Globus pallidus (tissue), 1 donor: ENCODE results near the gene DOCK11.

Experiments
- DNase-seq: peaks from one replicate; pipeline ENCODE4 v3.0.0-alpha.2; 2015; ENCODE audit warnings: low spot score

Gene DOCK11

DNA sequence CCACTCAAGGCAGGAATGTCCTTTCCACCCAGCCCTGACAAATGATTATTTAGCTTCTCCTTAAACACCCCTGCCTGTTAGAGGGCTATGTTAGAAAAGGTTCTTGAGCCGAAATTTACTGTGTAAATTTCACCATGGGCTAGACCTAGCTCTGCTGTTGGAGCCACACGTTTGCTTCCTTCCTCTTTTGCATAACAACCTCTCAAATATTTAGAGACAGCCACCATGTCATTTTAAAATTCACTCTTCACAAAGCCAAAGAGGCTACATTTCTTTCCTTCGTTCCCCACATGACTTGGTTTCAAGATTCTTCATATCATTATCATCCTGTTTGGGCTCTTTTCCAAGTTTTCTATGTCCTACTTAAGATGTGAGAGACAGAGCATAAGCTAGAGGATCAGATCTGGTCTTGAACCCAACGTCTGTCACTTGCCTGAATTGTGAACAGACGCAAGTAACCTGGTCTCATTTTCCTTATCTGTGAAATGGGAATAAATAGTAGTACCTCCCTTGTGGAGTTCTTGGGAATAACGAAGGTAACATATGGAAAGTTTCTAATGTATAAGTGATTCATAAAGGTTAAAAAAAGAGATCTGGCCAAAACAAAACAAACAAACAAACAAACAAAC, 6.7 kb downstream of the DOCK11 start:
- no peak for DNase-seq

GRCh38 chrX:118503260-118504041, 7.8 kb downstream of the DOCK11 start:
- DNase-seq: no peak

GRCh38 chrX:118504581-118504980, 9.0 kb downstream of the DOCK11 start:
- no peak for DNase-seq

DNA sequence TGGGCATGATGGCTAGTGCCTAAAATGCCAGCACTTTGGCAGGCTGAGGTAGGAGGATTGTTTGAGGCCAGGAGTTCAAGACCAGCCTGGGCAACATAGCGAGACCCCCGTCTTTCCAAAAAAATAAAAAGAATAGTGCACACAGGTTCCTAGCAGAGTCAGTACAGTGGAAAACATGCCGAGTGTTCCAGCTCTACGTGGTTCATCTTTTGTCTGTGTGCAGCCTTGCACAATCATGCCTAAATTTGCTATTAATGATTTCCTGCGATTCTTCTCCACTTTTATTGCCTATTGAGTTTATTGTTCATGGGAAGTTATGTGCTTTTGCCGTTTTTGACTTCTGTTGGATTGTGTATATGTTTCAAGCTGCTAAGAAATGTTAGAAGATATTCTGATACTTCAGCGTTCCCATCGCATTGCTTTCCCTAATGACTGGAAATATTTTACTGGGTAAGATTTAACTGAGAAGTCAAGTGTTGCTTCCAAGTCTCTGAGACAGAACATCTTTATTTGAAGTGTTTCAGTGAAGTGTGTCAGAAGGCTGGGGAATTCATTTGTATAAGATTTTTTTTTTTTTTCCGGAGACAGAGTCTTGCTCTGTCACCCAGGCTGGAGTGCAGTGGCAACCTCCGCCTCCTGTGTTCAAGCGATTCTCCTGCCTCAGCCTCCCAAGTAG, 11.3 kb downstream of the DOCK11 start:
- no peak for DNase-seq

DNA sequence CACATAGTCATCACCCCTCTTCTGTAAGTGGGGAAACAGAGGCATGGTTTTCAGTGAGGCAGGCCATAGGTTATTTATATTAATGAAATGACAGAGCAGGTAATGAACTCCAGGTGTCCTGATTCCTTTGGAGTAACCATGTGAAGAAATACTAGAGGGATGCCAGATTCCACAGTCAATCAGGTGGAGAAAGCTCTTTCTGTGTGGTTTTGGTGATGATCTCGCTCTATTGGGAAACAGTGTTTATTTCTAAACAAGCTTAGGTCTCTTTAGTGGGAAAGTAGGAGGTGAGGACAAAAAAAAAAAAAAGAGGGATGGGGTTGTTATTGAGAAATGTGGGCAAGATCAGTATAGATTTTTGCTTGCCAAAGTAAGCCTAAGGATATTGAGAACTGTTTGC, 12.2 kb downstream of the DOCK11 start:
- DNase-seq: no peak

DNA sequence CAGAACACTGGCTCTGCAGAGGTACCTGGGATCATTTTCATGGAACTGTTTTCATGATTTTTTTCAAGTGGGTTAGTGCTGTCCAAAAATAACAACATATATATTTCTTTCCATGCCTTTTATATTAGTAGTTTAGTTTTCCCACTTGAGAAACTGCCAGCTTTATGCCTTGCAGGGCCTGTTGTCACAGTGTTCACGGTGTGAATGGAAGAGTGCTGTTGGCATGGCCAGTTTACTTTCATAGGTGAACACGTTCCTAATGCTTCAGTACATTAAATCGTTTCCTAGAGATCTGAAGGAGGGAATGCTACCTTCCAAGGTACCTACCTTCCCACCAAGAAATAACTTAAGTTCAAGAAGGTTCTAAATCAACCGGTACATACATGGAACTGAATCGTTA, 12.6 kb downstream of the DOCK11 start:
- no peak for DNase-seq

DNA sequence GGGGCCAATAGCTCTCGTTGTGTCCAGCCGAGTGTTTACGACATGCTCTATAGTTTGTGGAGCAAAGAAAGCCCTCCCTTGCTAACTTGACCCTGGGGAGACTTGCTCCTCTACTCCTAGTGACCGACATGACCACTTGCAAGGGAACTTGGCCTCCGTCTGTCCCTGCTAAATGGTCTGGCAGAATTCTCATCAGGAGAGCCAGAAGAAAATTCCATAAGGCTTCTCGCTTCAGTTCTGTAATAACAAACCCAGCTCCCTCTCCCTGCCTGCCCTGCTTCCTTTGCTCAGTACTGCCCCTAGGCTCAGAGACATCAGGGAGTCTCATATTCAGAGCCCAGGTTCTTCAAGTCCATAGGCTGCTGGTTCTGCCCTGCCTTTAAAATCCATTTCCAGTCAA, 13.0 kb downstream of the DOCK11 start:
- DNase-seq: no peak

DNA sequence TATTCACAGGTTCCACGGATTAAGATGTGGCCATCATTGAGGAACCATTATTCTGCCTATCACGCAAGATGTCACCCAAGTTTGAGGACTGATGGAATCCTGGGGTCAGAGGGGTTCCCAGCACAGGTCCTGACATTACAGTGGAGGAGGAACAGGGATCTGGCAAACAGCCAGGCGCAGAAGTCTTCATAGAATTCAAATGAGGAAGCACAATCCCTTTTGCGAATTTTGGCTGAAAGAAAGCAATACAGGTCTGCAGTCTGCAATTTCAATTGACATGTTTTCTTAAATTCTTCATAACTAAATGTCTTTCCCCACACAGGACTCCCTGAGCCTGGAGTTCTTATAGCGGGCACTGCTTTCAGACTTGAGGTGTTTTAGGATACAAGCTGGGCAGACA, 14.5 kb downstream of the DOCK11 start:
- DNase-seq: no peak

DNA sequence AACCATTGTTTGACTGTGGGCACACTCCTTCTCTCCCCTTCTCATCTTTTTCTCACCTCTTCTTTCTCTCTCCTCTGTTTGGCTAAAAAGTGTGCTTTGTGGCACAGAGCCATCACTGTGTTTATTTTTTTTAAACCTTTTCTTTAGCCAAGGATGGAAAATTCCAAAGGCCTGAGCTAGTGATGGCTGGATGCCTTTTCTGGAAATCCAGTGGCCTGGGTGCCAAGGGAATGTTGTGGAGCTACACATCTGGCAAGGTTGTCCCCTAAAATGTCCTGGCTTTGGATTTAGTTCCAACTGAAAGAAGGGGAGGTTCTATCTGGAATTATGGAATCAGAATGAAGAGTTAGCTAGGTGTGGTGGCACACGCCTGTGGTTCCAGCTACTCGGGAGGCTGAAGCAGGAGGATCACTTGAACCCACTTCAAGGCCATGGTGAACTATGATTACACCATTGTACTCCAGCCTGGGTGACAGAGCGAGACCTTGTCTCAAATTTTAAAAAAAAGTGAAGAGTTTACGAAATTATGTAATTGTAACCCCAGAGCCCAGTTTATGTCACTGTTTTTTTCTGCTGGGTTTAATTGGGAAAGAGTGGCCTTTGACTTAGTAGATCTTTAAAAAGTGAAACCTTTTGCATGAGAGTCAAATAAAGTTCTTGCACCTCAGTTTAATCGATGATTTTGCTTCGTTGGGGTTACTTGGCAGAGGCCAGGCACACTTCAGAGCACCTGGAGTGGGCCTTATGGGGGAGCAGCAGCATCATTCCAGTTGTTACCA, 17.7 kb downstream of the DOCK11 start:
- no peak for DNase-seq

DNA sequence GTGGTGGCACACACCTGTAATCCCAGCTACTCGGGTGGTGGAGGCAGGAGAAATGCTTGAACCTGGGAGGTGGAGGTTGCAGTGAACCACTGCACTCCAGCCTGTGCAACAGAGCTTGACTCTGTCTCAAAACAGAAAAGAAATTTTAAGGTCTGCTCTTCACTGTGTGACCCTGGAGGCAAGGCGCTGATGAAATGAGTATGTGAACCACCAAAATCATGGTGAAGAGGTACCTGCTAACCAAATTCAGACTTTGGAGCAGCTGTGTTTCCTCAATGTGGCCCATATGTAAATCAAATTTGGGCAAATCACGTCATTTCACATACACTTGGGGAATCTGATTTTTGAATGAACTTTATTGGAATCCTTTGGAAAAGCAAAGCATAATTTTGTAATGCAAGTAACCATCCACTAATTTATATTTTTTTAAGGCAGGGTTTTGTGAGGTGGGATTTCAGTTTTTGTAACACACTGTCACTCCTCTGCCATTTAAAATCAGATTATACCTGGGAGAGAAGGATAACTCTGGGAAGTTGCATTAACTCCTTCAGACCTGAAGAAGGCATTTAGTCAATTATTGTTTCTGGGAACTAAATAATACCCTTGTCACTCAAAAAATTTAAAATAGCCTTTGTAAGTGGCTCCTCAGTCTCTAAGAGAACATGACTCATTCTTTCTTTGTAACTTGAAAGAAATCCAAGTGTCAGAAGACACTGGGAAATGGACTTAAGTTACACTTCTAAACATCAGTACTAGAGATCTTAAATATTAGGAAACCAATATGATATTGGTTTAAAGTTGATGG, 24.0 kb downstream of the DOCK11 start:
- no peak for DNase-seq

GRCh38 chrX:118520216-118521206, 24.9 kb downstream of the DOCK11 start:
- no peak for DNase-seq

DNA sequence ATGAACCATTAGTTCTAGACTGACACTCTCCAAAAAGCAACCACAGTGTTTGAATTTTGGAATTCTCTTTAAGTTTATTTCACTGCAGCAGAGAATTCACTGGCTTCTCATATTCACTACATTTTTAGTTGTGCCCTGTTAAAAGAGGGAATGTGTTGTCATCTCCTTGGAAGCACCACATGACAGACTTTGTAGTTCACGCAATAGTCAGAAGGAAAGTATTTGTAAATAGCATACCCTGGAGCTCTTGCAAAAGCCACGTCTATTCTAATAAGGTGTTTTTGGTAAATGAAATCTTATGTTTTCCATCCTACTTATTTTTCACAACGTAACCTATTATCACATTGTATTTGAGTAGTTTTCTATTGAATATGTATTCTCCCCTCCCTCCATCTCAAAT, 25.8 kb downstream of the DOCK11 start:
- DNase-seq: no peak

DNA sequence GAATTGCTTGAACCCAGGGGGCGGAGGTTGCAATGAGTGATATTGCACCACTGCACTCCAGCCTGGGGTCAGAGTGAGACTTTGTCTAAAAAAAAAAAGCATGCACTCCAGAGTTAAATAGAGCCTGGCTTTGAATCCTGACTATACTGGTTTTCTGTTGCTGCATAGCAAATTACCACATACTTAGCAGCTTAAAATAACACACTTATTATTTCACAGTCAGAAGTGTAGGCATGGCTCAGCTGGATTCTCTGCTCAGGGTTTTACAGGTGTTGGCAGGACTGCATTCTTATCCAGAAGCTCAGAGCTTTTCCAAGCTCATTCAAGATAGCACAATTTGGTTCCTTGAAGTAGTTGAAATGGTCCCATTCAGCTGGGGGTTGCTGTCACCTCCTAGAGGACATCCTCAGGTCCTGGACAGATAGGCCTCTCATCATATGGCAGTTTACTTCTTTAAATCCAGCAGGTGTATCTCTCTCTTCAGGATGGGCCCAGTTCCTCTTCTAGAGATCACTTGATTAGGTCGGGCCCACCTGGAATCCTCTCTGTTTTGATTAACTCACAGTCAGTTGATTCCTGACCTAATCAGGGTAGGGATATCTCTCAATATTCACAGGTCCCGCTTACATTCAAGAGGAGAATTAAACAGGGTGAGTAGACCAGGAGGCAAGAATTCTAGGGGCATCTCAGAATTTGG, 26.8 kb downstream of the DOCK11 start:
- DNase-seq: no peak

- DNase-seq: no peak
Measured at GRCh38 chrX:118523920-118524319, 28.3 kb downstream of the DOCK11 start.

DNA sequence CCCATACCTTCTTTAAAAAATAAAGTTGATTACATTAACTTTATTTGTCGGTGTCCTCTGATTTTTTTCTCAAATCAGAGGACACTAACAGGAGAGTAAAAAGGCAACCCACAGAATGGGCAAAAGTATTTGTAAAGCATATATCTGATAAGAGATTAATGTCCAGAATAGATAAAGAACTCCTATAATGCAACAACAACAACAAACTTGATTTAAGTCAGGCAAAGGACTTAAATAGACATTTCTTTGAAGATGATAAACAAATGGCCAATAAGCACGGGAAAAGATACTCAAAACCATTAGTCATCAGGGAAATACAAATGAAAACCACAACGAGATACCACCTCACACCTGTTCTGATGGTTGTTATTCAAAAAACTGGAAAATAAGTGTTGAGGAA, 28.7 kb downstream of the DOCK11 start:
- DNase-seq: no peak

DNA sequence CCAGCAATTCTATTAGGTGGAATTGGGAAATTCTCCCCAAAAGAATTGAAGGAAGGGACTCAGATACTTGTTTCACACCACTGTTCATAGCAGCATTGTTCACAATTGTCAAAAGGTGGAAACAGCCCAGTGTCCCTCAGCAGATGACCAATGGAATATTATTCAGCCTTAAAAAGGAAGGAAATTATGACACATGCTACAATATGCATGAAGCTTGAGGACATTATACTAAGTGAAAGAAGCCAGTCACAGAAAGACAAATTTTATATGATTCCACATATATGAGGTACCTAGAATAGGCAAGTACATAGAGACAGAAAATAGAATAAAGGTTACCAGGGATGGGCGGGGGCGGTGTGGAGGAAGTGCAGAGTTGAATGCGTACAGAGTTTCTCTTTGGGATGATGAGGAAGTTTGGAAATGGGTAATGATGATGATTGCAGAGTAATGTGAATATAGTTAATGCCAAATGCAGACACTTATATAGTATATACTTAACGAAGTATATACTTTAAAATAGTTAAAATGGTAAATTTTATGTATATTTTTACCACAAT, 29.6 kb downstream of the DOCK11 start:
- no peak for DNase-seq

DNA sequence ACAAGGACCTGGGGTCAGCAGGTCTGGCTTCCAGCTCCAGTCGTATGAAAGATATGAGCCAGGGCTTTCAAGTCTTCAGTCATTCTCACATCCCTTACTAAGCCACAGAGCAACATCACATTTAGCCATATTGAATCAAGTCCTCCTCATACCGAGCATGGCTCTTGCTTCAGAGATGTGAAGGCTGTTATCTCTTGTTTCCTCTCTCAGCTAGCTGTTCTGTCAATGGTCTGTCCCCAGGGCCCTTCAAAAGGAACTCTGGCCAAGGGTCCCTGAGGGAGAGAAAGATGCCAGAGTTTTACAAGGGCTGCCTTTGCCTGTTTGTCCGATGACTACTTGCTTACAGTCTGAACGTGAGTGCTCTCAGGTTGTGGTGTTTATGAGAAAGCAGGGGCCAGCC, 30.5 kb downstream of the DOCK11 start:
- DNase-seq: no peak

DNA sequence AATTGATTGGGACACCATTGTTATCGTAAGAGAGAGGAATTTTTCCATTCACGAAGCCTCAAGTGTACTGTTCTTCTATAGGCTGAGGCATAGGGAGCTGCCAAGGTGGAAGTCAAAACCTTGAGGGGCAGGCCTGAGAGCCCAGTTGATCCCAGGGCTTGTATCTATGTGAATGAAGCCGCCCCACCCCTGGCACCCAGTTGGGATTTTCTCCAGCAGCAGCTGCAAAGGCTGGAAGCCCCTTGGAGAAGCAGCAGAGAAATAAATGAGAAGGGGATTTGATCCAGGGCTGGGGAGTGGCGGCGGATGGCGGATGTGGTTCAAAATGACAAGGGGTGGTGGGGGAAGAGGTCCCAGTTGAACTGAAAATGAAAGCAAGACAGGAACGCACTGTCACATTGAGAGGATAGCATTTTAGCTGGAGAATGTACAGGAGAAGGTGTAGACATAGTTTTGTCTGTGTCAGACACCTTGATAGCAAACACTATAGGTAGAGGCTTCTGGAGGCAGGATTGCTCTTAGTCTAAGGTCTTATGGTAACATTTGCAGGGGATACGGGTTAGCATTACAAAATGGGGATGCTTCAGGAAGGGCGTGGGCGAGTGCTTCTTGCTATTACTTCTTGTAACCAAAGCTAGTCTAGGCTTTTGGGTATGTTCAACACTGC, 32.6 kb downstream of the DOCK11 start:
- DNase-seq: no peak
